Measurements from ENCODE around the gene ZNF783. TPM values are rescaled to one million over a fixed set of nuclear protein-coding genes. Genes with fewer than 3 reads are reported as not detected.

Gene ZNF783
- total RNA-seq, 1 donor from 2014 or later, result 25.0 TPM

Other genes starting within 250 kb of the ZNF783 start
- 155 and 159 TPM in 2 replicates for gene PDIA4, start 233.7 kb upstream of the ZNF783 start, total RNA-seq
- 10.0 and 10.3 TPM in 2 replicates for gene ZNF786, start 171.5 kb upstream of the ZNF783 start, total RNA-seq
- gene ZNF425, start 135.9 kb upstream of the ZNF783 start, total RNA-seq, result 0.39 and 1.0 TPM in 2 replicates
- gene ZNF398, start 114.7 kb upstream of the ZNF783 start, total RNA-seq, result 15.9 and 16.9 TPM in 2 replicates
- gene ZNF282, start 66.7 kb upstream of the ZNF783 start, total RNA-seq, result 116 and 118 TPM in 2 replicates
- 18.4 and 20.1 TPM in 2 replicates for gene ZNF212, start 22.5 kb upstream of the ZNF783 start, total RNA-seq
- 16.6 TPM in 2 replicates for gene ZNF777, start 198.9 kb downstream of the ZNF783 start, total RNA-seq
- gene ZNF746, start 235.6 kb downstream of the ZNF783 start, total RNA-seq, result 23.7 and 26.4 TPM in 2 replicates